PC-9 (cell line): ENCODE measurements around the gene AKAP13.

ENCODE experiments used
- CTCF ChIP-seq: fragments of 200-600 bp; sonication (generic); conservative IDR thresholded peaks from 2 replicates; pipeline ENCODE4 v1.6.1; 2017; ENCODE audit warnings: mixed run types, antibody characterized with exemption, mild to moderate bottlenecking, moderate library complexity
- EZH2 ChIP-seq: fragments of 200-600 bp; sonication (generic); IDR thresholded peaks from 2 replicates; pipeline ENCODE4 v1.8.0; 2017; ENCODE audit warnings: antibody characterized with exemption, low read depth

DNA sequence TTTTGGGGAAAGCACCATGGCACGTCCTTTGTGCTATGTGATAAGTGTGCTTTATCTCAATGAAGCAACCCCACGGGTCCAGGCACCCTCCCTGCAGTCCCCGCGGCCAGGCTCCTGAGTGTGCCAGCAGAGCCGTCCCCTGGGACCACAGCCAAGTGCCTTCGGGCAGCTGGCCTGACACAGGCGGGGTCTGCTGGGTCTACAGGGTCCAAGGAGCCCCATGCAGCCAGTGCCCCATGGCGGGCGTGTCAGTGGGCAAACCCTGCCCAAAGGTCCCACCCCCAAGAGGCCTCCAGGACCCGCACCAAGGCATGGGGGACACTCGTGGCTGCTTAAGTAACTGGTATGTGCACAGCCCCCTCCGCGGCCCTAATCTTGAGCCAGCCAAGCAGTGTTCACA, 379.0 kb downstream of the AKAP13 start:
- TF ChIP-seq CTCF = no peak
- TF ChIP-seq EZH2 = no peak
